GM23338 (cell line): ENCODE data around the gene ZSCAN1. TPM values are rescaled to one million over a fixed set of nuclear protein-coding genes. Genes with fewer than 3 reads are reported as not detected.

Source experiments
- ATAC-seq: fragments of 200-7000 bp; cut with Tn5 transposase; 3 replicates; pipeline ENCODE4 v1.9.1; 2020
- DNase-seq: peaks from one replicate; pipeline ENCODE4 v3.0.0-alpha.2; 2015; ENCODE audit warnings: low spot score
- H2AFZ ChIP-seq: fragments of 200-600 bp; sonication (generic); 2 replicates; pipeline ENCODE4 v1.8.0; 2016; ENCODE audit warnings: antibody characterized with exemption, mild to moderate bottlenecking, moderate library complexity
- H3F3A ChIP-seq: fragments of 200-600 bp; sonication (generic); replicated peaks from 2 replicates; pipeline ENCODE4 v1.8.0; 2017; ENCODE audit warnings: antibody characterized with exemption, mixed run types, low read depth
- H3K27ac ChIP-seq: fragments of 200-600 bp; sonication (generic); 2 replicates; pipeline ENCODE4 v1.6.1; 2016; ENCODE audit warnings: low read depth
- H3K27me3 ChIP-seq: fragments of 200-600 bp; sonication (generic); 2 replicates; pipeline ENCODE4 v1.8.0; 2016; ENCODE audit warnings: mild to moderate bottlenecking, mixed run types, moderate library complexity; ENCODE audit not compliant: insufficient read depth
- H3K36me3 ChIP-seq: fragments of 200-600 bp; sonication (generic); 2 replicates; pipeline ENCODE4 v1.8.0; 2016; ENCODE audit warnings: mild to moderate bottlenecking; ENCODE audit not compliant: insufficient read depth
- H3K4me1 ChIP-seq: fragments of 200-600 bp; sonication (generic); 2 replicates; pipeline ENCODE4 v1.8.0; 2016; ENCODE audit warnings: mild to moderate bottlenecking, moderate library complexity; ENCODE audit not compliant: insufficient read depth
- H3K4me2 ChIP-seq: fragments of 200-600 bp; sonication (generic); 2 replicates; pipeline ENCODE4 v1.7.1; 2017; ENCODE audit warnings: mixed run types
- H3K4me3 ChIP-seq: fragments of 200-600 bp; sonication (generic); 2 replicates; pipeline ENCODE4 v1.6.1; 2016; ENCODE audit warnings: mixed run types
- H3K79me2 ChIP-seq: fragments of 200-600 bp; sonication (generic); replicated peaks from 2 replicates; pipeline ENCODE4 v1.8.0; 2017; ENCODE audit warnings: mild to moderate bottlenecking; ENCODE audit not compliant: insufficient read depth
- H3K9me2 ChIP-seq: fragments of 200-600 bp; sonication (generic); 2 replicates; pipeline ENCODE4 v1.8.0; 2017; ENCODE audit not compliant: insufficient read depth
- H4K20me1 ChIP-seq: fragments of 200-600 bp; sonication (generic); replicated peaks from 2 replicates; pipeline ENCODE4 v1.8.0; 2017; ENCODE audit warnings: mild to moderate bottlenecking; ENCODE audit not compliant: insufficient read depth
- H3K27ac Mint-ChIP-seq: 2 replicates; pipeline ENCODE4 v1.8.0; 2020; ENCODE audit warnings: inconsistent platforms, mild to moderate bottlenecking, moderate library complexity, mixed read lengths
- H3K27me3 Mint-ChIP-seq: 3 replicates; pipeline ENCODE4 v1.8.0; 2022; ENCODE audit warnings: low read depth, mild to moderate bottlenecking, moderate library complexity, mixed read lengths, inconsistent platforms; ENCODE audit not compliant: insufficient read depth, poor library complexity
- H3K36me3 Mint-ChIP-seq: 3 replicates; pipeline ENCODE4 v1.8.0; 2021; ENCODE audit warnings: low read depth, mild to moderate bottlenecking, inconsistent platforms, moderate library complexity, mixed read lengths
- H3K4me1 Mint-ChIP-seq: 3 replicates; pipeline ENCODE4 v1.8.0; 2020; ENCODE audit warnings: mild to moderate bottlenecking, inconsistent platforms, mixed read lengths
- H3K4me3 Mint-ChIP-seq: 3 replicates; pipeline ENCODE4 v1.8.0; 2021; ENCODE audit warnings: moderate library complexity, mild to moderate bottlenecking, inconsistent platforms, mixed read lengths
- H3K9me3 Mint-ChIP-seq: 3 replicates; pipeline ENCODE4 v1.8.0; 2020; ENCODE audit warnings: moderate library complexity, mild to moderate bottlenecking, inconsistent platforms, mixed read lengths
- CREB1 ChIP-seq: fragments of 250-450 bp; sonication (Bioruptor Pico); IDR thresholded peaks from 2 replicates; pipeline ENCODE4 v1.5.0; 2020; ENCODE audit warnings: low read depth, mild to moderate bottlenecking, moderate library complexity
- EZH2 ChIP-seq: fragments of 200-600 bp; sonication (generic); IDR thresholded peaks from one replicate; pipeline ENCODE4 v1.8.0; 2017; ENCODE audit warnings: antibody characterized with exemption, mild to moderate bottlenecking, low read depth; ENCODE audit not compliant: unreplicated experiment
- EZH2phosphoT487 ChIP-seq: fragments of 200-600 bp; sonication (generic); IDR thresholded peaks from one replicate; pipeline ENCODE4 v1.8.1; 2018; ENCODE audit warnings: antibody characterized with exemption; ENCODE audit not compliant: unreplicated experiment
- JUNB ChIP-seq: IDR thresholded peaks from one replicate; pipeline ENCODE4 v1.6.1; 2016; ENCODE audit warnings: antibody characterized with exemption; ENCODE audit not compliant: unreplicated experiment
- NANOG ChIP-seq: IDR thresholded peaks from 2 replicates; pipeline ENCODE4 v1.6.1; 2016; ENCODE audit warnings: antibody characterized with exemption, borderline replicate concordance
- POLR2AphosphoS5 ChIP-seq: IDR thresholded peaks from 2 replicates; pipeline ENCODE4 v1.6.1; 2016; ENCODE audit warnings: antibody characterized with exemption, low read depth
- STAT1 ChIP-seq: IDR thresholded peaks from one replicate; pipeline ENCODE4 v1.6.1; 2016; ENCODE audit warnings: antibody characterized with exemption; ENCODE audit not compliant: unreplicated experiment
- ZNF114 ChIP-seq: fragments of 250-450 bp; sonication (Bioruptor Pico); IDR thresholded peaks from 2 replicates; pipeline ENCODE4 v1.5.0; 2020; ENCODE audit warnings: mild to moderate bottlenecking, moderate library complexity
- ZNF331 ChIP-seq: fragments of 250-450 bp; sonication (Bioruptor Pico); IDR thresholded peaks from 2 replicates; pipeline ENCODE4 v1.5.0; 2020; ENCODE audit warnings: low read depth, mild to moderate bottlenecking, moderate library complexity
- polyA plus RNA-seq: library from polyadenylated mRNA; unstranded; fragments of >200 nt; fragmentation: Nextera tagmentation; extraction: Ambion mirVana; gene quantifications from 2 replicates; pipeline ENCODE4 v1.2.1, GENCODE V29; 2016
- total RNA-seq: library from RNA; depleted of rRNA; stranded (reverse); fragments of >200 nt; shearing (Covaris generic); gene quantifications from 2 replicates; pipeline ENCODE4 v1.2.3, GENCODE V29; 2014
- TF ChIP-seq, protein P1 (sequence below): fragments of 250-450 bp; sonication (Bioruptor Pico); IDR thresholded peaks from 2 replicates; pipeline ENCODE4 v1.5.0; 2020; ENCODE audit warnings: mild to moderate bottlenecking, moderate library complexity
- TF ChIP-seq, protein P2 (sequence below): IDR thresholded peaks from one replicate; pipeline ENCODE4 v1.6.1; 2018; ENCODE audit warnings: antibody characterized with exemption; ENCODE audit not compliant: unreplicated experiment
- TF ChIP-seq, protein P3 (sequence below), 2 experiments: fragments of 200-600 bp in 1 of 2; sonication (generic) in 1 of 2; conservative IDR thresholded peaks; 2 replicates each; pipeline versions ENCODE4 v1.5.1 to v1.6.1; 2016 to 2017; ENCODE audit warnings: antibody characterized with exemption in 2 of 2, low read depth in 2 of 2, mild to moderate bottlenecking in 2 of 2, moderate library complexity in 1 of 2
- TF ChIP-seq, protein P4 (sequence below): IDR thresholded peaks from 2 replicates; pipeline ENCODE4 v1.6.1; 2016; ENCODE audit warnings: antibody characterized with exemption

ZSCAN1 gene
- total and polyA plus RNA-seq, 2 experiments from 2014 or later, result 1.5 to 3.9 TPM

DNA sequence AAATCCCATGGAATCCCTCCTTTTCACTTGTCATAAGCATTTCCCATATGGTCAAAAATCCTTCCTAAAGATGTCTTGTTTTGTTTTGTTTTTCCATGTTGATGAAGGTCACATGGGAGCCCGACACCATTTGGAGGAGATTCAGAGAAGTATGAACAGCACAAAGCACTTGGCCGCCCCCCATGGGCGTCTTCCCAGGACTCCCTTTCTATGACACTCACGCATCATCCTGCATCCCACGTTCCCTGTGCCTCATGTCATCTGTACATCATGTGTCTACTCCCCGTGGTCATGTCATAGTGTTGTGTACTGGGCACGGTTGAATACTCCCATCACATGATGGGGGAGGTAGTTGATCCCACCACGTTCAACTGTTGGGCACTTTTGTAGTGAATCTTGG lies 2.0 kb downstream of the ZSCAN1 start:
- no peak overlapping the region for H3K27ac Mint-ChIP-seq
- H3K36me3 Mint-ChIP-seq, result peaks cover 28% of the 10 kb centered on the region
- peaks cover 12% of the 10 kb centered on the region for H3K27me3 Mint-ChIP-seq
- H3K4me1 ChIP-seq, result peaks cover 30% of the 10 kb centered on the region
- ATAC-seq, result no peak
- peaks cover 17% of the 10 kb centered on the region for H3F3A ChIP-seq
- H3K79me2 ChIP-seq, result no peaks in the 10 kb centered on the region
- peak overlapping the region; percentile 57; the same call in 1 of the 2 replicates for H3K4me2 ChIP-seq
- TF ChIP-seq STAT1 (no peak), NANOG (no peak), JUNB (no peak), EZH2phosphoT487 (no peak), CREB1 (CRISPR knock-in tag) (no peak), POLR2AphosphoS5 (no peak), ZNF331 (CRISPR knock-in tag) (no peak), EZH2 (no peak), ZNF114 (CRISPR knock-in tag) (no peak)
- TF ChIP-seq, protein P1, sequence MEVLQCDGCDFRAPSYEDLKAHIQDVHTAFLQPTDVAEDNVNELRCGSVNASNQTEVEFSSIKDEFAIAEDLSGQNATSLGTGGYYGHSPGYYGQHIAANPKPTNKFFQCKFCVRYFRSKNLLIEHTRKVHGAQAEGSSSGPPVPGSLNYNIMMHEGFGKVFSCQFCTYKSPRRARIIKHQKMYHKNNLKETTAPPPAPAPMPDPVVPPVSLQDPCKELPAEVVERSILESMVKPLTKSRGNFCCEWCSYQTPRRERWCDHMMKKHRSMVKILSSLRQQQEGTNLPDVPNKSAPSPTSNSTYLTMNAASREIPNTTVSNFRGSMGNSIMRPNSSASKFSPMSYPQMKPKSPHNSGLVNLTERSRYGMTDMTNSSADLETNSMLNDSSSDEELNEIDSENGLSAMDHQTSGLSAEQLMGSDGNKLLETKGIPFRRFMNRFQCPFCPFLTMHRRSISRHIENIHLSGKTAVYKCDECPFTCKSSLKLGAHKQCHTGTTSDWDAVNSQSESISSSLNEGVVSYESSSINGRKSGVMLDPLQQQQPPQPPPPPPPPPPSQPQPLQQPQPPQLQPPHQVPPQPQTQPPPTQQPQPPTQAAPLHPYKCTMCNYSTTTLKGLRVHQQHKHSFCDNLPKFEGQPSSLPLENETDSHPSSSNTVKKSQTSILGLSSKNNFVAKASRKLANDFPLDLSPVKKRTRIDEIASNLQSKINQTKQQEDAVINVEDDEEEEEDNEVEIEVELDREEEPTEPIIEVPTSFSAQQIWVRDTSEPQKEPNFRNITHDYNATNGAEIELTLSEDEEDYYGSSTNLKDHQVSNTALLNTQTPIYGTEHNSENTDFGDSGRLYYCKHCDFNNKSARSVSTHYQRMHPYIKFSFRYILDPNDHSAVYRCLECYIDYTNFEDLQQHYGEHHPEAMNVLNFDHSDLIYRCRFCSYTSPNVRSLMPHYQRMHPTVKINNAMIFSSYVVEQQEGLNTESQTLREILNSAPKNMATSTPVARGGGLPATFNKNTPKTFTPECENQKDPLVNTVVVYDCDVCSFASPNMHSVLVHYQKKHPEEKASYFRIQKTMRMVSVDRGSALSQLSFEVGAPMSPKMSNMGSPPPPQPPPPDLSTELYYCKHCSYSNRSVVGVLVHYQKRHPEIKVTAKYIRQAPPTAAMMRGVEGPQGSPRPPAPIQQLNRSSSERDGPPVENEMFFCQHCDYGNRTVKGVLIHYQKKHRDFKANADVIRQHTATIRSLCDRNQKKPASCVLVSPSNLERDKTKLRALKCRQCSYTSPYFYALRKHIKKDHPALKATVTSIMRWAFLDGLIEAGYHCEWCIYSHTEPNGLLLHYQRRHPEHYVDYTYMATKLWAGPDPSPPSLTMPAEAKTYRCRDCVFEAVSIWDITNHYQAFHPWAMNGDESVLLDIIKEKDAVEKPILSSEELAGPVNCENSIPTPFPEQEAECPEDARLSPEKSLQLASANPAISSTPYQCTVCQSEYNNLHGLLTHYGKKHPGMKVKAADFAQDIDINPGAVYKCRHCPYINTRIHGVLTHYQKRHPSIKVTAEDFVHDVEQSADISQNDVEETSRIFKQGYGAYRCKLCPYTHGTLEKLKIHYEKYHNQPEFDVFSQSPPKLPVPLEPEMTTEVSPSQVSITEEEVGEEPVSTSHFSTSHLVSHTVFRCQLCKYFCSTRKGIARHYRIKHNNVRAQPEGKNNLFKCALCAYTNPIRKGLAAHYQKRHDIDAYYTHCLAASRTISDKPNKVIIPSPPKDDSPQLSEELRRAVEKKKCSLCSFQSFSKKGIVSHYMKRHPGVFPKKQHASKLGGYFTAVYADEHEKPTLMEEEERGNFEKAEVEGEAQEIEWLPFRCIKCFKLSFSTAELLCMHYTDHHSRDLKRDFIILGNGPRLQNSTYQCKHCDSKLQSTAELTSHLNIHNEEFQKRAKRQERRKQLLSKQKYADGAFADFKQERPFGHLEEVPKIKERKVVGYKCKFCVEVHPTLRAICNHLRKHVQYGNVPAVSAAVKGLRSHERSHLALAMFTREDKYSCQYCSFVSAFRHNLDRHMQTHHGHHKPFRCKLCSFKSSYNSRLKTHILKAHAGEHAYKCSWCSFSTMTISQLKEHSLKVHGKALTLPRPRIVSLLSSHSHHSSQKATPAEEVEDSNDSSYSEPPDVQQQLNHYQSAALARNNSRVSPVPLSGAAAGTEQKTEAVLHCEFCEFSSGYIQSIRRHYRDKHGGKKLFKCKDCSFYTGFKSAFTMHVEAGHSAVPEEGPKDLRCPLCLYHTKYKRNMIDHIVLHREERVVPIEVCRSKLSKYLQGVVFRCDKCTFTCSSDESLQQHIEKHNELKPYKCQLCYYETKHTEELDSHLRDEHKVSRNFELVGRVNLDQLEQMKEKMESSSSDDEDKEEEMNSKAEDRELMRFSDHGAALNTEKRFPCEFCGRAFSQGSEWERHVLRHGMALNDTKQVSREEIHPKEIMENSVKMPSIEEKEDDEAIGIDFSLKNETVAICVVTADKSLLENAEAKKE (CRISPR knock-in tag), result no peak
- TF ChIP-seq, protein P2, sequence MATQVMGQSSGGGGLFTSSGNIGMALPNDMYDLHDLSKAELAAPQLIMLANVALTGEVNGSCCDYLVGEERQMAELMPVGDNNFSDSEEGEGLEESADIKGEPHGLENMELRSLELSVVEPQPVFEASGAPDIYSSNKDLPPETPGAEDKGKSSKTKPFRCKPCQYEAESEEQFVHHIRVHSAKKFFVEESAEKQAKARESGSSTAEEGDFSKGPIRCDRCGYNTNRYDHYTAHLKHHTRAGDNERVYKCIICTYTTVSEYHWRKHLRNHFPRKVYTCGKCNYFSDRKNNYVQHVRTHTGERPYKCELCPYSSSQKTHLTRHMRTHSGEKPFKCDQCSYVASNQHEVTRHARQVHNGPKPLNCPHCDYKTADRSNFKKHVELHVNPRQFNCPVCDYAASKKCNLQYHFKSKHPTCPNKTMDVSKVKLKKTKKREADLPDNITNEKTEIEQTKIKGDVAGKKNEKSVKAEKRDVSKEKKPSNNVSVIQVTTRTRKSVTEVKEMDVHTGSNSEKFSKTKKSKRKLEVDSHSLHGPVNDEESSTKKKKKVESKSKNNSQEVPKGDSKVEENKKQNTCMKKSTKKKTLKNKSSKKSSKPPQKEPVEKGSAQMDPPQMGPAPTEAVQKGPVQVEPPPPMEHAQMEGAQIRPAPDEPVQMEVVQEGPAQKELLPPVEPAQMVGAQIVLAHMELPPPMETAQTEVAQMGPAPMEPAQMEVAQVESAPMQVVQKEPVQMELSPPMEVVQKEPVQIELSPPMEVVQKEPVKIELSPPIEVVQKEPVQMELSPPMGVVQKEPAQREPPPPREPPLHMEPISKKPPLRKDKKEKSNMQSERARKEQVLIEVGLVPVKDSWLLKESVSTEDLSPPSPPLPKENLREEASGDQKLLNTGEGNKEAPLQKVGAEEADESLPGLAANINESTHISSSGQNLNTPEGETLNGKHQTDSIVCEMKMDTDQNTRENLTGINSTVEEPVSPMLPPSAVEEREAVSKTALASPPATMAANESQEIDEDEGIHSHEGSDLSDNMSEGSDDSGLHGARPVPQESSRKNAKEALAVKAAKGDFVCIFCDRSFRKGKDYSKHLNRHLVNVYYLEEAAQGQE, result no peak
- TF ChIP-seq, protein P3, sequence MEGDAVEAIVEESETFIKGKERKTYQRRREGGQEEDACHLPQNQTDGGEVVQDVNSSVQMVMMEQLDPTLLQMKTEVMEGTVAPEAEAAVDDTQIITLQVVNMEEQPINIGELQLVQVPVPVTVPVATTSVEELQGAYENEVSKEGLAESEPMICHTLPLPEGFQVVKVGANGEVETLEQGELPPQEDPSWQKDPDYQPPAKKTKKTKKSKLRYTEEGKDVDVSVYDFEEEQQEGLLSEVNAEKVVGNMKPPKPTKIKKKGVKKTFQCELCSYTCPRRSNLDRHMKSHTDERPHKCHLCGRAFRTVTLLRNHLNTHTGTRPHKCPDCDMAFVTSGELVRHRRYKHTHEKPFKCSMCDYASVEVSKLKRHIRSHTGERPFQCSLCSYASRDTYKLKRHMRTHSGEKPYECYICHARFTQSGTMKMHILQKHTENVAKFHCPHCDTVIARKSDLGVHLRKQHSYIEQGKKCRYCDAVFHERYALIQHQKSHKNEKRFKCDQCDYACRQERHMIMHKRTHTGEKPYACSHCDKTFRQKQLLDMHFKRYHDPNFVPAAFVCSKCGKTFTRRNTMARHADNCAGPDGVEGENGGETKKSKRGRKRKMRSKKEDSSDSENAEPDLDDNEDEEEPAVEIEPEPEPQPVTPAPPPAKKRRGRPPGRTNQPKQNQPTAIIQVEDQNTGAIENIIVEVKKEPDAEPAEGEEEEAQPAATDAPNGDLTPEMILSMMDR (conservative IDR thresholded peaks at IDR 0.05; ENCODE audit: low read depth in 2 of 2), result no peak
- TF ChIP-seq, protein P4, sequence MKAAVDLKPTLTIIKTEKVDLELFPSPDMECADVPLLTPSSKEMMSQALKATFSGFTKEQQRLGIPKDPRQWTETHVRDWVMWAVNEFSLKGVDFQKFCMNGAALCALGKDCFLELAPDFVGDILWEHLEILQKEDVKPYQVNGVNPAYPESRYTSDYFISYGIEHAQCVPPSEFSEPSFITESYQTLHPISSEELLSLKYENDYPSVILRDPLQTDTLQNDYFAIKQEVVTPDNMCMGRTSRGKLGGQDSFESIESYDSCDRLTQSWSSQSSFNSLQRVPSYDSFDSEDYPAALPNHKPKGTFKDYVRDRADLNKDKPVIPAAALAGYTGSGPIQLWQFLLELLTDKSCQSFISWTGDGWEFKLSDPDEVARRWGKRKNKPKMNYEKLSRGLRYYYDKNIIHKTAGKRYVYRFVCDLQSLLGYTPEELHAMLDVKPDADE, result no peak
- H3K4me1 Mint-ChIP-seq, result peaks cover 3% of the 10 kb centered on the region; the same call in 2 of the 3 replicates
- no peak overlapping the region for H2AFZ ChIP-seq
- H3K9me2 ChIP-seq, result no peaks in the 10 kb centered on the region
- H3K4me3 ChIP-seq, result no peak overlapping the region
- peaks cover 80% of the 10 kb centered on the region for H3K9me3 Mint-ChIP-seq
- no peak for DNase-seq
- no peak overlapping the region for H3K4me3 Mint-ChIP-seq
- no peak overlapping the region for H3K27ac ChIP-seq
- H4K20me1 ChIP-seq, result no peaks in the 10 kb centered on the region
- no peaks in the 10 kb centered on the region for H3K36me3 ChIP-seq
- H3K27me3 ChIP-seq, result no peaks in the 10 kb centered on the region
